GM12878 (cell line): Measurements from ENCODE around the gene GEMIN7. TPM values are rescaled to one million over a fixed set of nuclear protein-coding genes. Genes with fewer than 3 reads are reported as not detected.

Experiments used
- ATAC-seq: fragments of 200-7000 bp; cut with Tn5 transposase; 3 replicates; pipeline ENCODE4 v1.9.1; 2020; ENCODE audit warnings: mild to moderate bottlenecking, moderate library complexity
- BruUV-seq: library from RNA; stranded (reverse); fragments of 400-500 nt; replicated peaks from 2 replicates; lab custom pipeline; 2021; lab: Mats Ljungman, UMichigan
- CTCF ChIA-PET: fragments of 300-600 bp; sonication (Branson Sonifier 250); formaldehyde crosslinking; extraction: SDS; loops from one replicate; lab custom pipeline; 2021; ENCODE audit warnings: inconsistent platforms; lab: Yijun Ruan, JAX
- POLR2A ChIA-PET: fragments of 350-600 bp; formaldehyde crosslinking; extraction: SDS; loops from one replicate; lab custom pipeline; 2021; ENCODE audit warnings: inconsistent platforms; lab: Charles Lee
- RAD21 ChIA-PET: fragments of 300-600 bp; sonication (Branson Sonifier 250); formaldehyde crosslinking; loops from one replicate; lab custom pipeline; 2023; ENCODE audit warnings: antibody characterized with exemption; ENCODE audit not compliant: unreplicated experiment; lab: Charles Lee
- SMC1A ChIA-PET: fragments of 300-600 bp; sonication (Branson Sonifier 250); formaldehyde crosslinking; loops from one replicate; lab custom pipeline; 2023; ENCODE audit not compliant: unreplicated experiment, uncharacterized antibody; lab: Charles Lee
- DNase-seq: peaks from one replicate; pipeline ENCODE4 v3.0.0-alpha.2; 2011; ENCODE audit warnings: low read depth, low spot score
- FAIRE-seq: peaks from 3 replicates; lab custom pipeline; 2011; peaks lifted over from hg19 to GRCh38; lab: Jason Lieb, UNC
- H2AFZ ChIP-seq: 2 replicates; pipeline ENCODE4 v1.6.0; 2011; ENCODE audit warnings: low read depth, low read length, control low read depth; ENCODE audit not compliant: control insufficient read depth
- H3K27ac ChIP-seq: 2 replicates; pipeline ENCODE4 v1.5.1; 2011; ENCODE audit warnings: control low read depth; ENCODE audit not compliant: control insufficient read depth, insufficient read depth
- H3K27me3 ChIP-seq, 2 experiments: replicated peaks in 1 of 2; 2 replicates each; pipeline versions ENCODE4 v1.6.0 to v1.6.1; 2011; ENCODE audit warnings: low read length in 1 of 2; ENCODE audit not compliant: control insufficient read depth in 2 of 2, insufficient read depth in 2 of 2
- H3K36me3 ChIP-seq, 2 experiments: 2 replicates each; pipeline ENCODE4 v1.5.1; 2011; ENCODE audit warnings: low read length in 1 of 2; ENCODE audit not compliant: control insufficient read depth in 2 of 2, insufficient read depth in 2 of 2
- H3K4me1 ChIP-seq: 2 replicates; pipeline ENCODE4 v1.6.1; 2011; ENCODE audit warnings: mild to moderate bottlenecking, low read length, moderate library complexity, mixed read lengths; ENCODE audit not compliant: control insufficient read depth, insufficient read depth
- H3K4me2 ChIP-seq: 2 replicates; pipeline ENCODE4 v1.6.0; 2011; ENCODE audit warnings: control low read depth; ENCODE audit not compliant: control insufficient read depth, insufficient read depth
- H3K4me3 ChIP-seq: fragments of 200-600 bp; sonication (generic); 2 replicates; pipeline ENCODE4 v1.5.1; 2016
- H3K79me2 ChIP-seq: 2 replicates; pipeline ENCODE4 v1.6.0; 2011; ENCODE audit warnings: low read length; ENCODE audit not compliant: control insufficient read depth, insufficient read depth
- H3K9ac ChIP-seq: 2 replicates; pipeline ENCODE4 v1.8.0; 2011; ENCODE audit warnings: low read length, control low read depth, mixed read lengths; ENCODE audit not compliant: control insufficient read depth, insufficient read depth
- H3K9me3 ChIP-seq: replicated peaks from 3 replicates; pipeline ENCODE4 v1.5.1; 2011; ENCODE audit warnings: mild to moderate bottlenecking, low read length; ENCODE audit not compliant: control insufficient read depth, insufficient read depth
- H4K20me1 ChIP-seq: 2 replicates; pipeline ENCODE4 v1.6.0; 2011; ENCODE audit not compliant: control insufficient read depth, insufficient read depth
- CBFB ChIP-seq: IDR thresholded peaks from 2 replicates; pipeline ENCODE4 v1.6.1; 2016; ENCODE audit warnings: antibody characterized with exemption, low read depth
- EP300 ChIP-seq, 2 experiments: fragments of 150-350 bp in 1 of 2; IDR thresholded peaks; 2 replicates each; pipeline ENCODE4 v1.6.1; 2011 to 2012; ENCODE audit warnings: low read depth in 2 of 2, low read length in 2 of 2, borderline replicate concordance in 1 of 2, improper control_type of control experiment in 1 of 2, inconsistent platforms in 1 of 2; ENCODE audit not compliant: control insufficient read depth in 1 of 2
- MEF2B ChIP-seq: fragments of 450-650 bp; IDR thresholded peaks from 2 replicates; pipeline ENCODE4 v1.6.1; 2018; ENCODE audit warnings: mild to moderate bottlenecking, moderate library complexity; ENCODE audit not compliant: partially characterized antibody, poor library complexity, severe bottlenecking
- PAX8 ChIP-seq: fragments of 450-650 bp; IDR thresholded peaks from 2 replicates; pipeline ENCODE4 v1.6.1; 2017; ENCODE audit warnings: mild to moderate bottlenecking, moderate library complexity
- PBX3 ChIP-seq: IDR thresholded peaks from 2 replicates; pipeline ENCODE4 v1.6.1; 2011; ENCODE audit warnings: mild to moderate bottlenecking, low read depth, low read length, moderate library complexity; ENCODE audit not compliant: insufficient replicate concordance
- RB1 ChIP-seq: fragments of 450-650 bp; formaldehyde crosslinking; IDR thresholded peaks from 2 replicates; pipeline ENCODE4 v1.6.1; 2017; ENCODE audit warnings: mild to moderate bottlenecking, borderline replicate concordance
- SIN3A ChIP-seq: IDR thresholded peaks from 2 replicates; pipeline ENCODE4 v1.6.1; 2012; ENCODE audit warnings: low read depth, low read length, improper control_type of control experiment
- SMAD1 ChIP-seq: fragments of 450-650 bp; IDR thresholded peaks from 2 replicates; pipeline ENCODE4 v1.6.1; 2018; ENCODE audit warnings: mild to moderate bottlenecking, low read depth; ENCODE audit not compliant: partially characterized antibody
- TAF1 ChIP-seq: IDR thresholded peaks from 2 replicates; pipeline ENCODE4 v1.6.1; 2011; ENCODE audit warnings: mild to moderate bottlenecking, low read depth, low read length, borderline replicate concordance
- WRNIP1 ChIP-seq: IDR thresholded peaks from 2 replicates; pipeline ENCODE4 v1.6.1; 2011; ENCODE audit warnings: low read depth, low read length, improper control_type of control experiment, borderline replicate concordance
- WGBS: methylation state at CpG from one replicate; pipeline ENCODE4 v1.1.6; 2016; ENCODE audit warnings: low lambda C conversion rate; ENCODE audit not compliant: insufficient replicate concordance, insufficient coverage; ENCODE audit errors: missing lambda C conversion rate; 5-methylcytosine and 5-hydroxymethylcytosine counted together
- in situ Hi-C: fragments of 300-500 bp; cut with MboI; formaldehyde crosslinking; loops from 9 replicates; pipeline ENCODE4 v1.14.3; 2018; ENCODE audit warnings: mixed read lengths
- intact Hi-C: fragments of 100-400 bp; cut with micrococcal nuclease; formaldehyde crosslinking; loops from one replicate; pipeline ENCODE4 v1.14.2; 2022; ENCODE audit not compliant: unreplicated experiment
- polyA plus RNA-seq, 11 experiments: library from polyadenylated mRNA; depleted of rRNA in 4 of 11; unstranded in 6 of 11; stranded (reverse) in 5 of 11; fragments of >200 nt; fragmentation: Nextera tagmentation in 4 of 11; fragmentation: Illumina TruSeq in 1 of 11; extraction: Ambion mirVana in 4 of 11; extraction: Trizol in 1 of 11; gene quantifications; 1 replicate in 1 of 11; 2 replicates in 10 of 11; pipeline versions ENCODE4 v1.2.1 to v1.2.3, GENCODE V29; 2011 to 2016; ENCODE audit warnings: inconsistent platforms in 2 of 11, missing spikeins in 2 of 11, low read depth in 1 of 11
- total RNA-seq, 4 experiments: library from RNA; depleted of rRNA in 3 of 4; stranded (reverse); fragments of >200 nt in 3 of 4; fragmentation: Illumina TruSeq in 1 of 4; extraction: Trizol in 1 of 4; gene quantifications; 2 replicates each; pipeline versions ENCODE4 v1.2.1 to v1.2.3, GENCODE V29; 2013 to 2021
- TF ChIP-seq, protein P1 (sequence below): fragments of 450-650 bp; formaldehyde crosslinking; IDR thresholded peaks from 2 replicates; pipeline ENCODE4 v1.5.0; 2022; ENCODE audit warnings: mild to moderate bottlenecking, missing genetic modification characterization
- TF ChIP-seq, protein P2 (sequence below): IDR thresholded peaks from 2 replicates; pipeline ENCODE4 v1.6.1; 2012; ENCODE audit warnings: low read length, inconsistent platforms

The GEMIN7 gene
- total and polyA plus RNA-seq, 10 of the 15 experiments (the other 5 are each of a cell fraction or from before 2014, with no cell fraction given) = 21.1 to 76.7 (median 44.9) TPM

GRCh38 chr19:45056831-45057230, 22.2 kb upstream of the GEMIN7 start:
- in situ Hi-C loops = loop anchor here (5.0 kb wide), 1 partner anchor 155 kb away; no protein-coding TSS in a partner anchor
- ChIA-PET POLR2A (interaction anchor here (0.5 to 0.6 kb wide), 2 partner anchors 16 to 149 kb away, joined by 3 to 8 read pairs; no protein-coding TSS in a partner anchor), CTCF (interaction anchor here (0.5 to 5.3 kb wide), 3 partner anchors 40 to 147 kb away, joined by 3 to 70 read pairs (median 5); no protein-coding TSS in a partner anchor), SMC1A (interaction anchor here (1.1 to 1.3 kb wide), 4 partner anchors 14 to 68 kb away, joined by 4 to 6 read pairs (median 4); partner anchors contain the start of gene CLASRP), RAD21 (interaction anchor here (0.9 to 1.5 kb wide), 2 partner anchors 41 to 144 kb away, joined by 3 read pairs; no protein-coding TSS in a partner anchor)
- Histone ChIP-seq H3K4me2 (no peak overlapping the region), H3K9me3 (no peaks in the 10 kb centered on the region), H4K20me1 (no peaks in the 10 kb centered on the region; the same call in 1 of the 2 replicates), H3K4me3 (no peak overlapping the region), H3K4me1 (peaks cover 6% of the 10 kb centered on the region), H3K36me3 (peaks cover 28 to 61% of the 10 kb centered on the region in 2 experiments; a peak in 3 of 4 replicates), H3K27ac (no peak overlapping the region)
- DNase-seq (no peak), ATAC-seq (no peak), FAIRE-seq (no peak)
- no TSS peak for BruUV-seq
- 39% methylated on average over 7 of the region's 8 CpGs for WGBS
- no peak for TF ChIP-seq SMAD1
- no peak for TF ChIP-seq MEF2B
- no peak for TF ChIP-seq TAF1
- TF ChIP-seq, protein P1, sequence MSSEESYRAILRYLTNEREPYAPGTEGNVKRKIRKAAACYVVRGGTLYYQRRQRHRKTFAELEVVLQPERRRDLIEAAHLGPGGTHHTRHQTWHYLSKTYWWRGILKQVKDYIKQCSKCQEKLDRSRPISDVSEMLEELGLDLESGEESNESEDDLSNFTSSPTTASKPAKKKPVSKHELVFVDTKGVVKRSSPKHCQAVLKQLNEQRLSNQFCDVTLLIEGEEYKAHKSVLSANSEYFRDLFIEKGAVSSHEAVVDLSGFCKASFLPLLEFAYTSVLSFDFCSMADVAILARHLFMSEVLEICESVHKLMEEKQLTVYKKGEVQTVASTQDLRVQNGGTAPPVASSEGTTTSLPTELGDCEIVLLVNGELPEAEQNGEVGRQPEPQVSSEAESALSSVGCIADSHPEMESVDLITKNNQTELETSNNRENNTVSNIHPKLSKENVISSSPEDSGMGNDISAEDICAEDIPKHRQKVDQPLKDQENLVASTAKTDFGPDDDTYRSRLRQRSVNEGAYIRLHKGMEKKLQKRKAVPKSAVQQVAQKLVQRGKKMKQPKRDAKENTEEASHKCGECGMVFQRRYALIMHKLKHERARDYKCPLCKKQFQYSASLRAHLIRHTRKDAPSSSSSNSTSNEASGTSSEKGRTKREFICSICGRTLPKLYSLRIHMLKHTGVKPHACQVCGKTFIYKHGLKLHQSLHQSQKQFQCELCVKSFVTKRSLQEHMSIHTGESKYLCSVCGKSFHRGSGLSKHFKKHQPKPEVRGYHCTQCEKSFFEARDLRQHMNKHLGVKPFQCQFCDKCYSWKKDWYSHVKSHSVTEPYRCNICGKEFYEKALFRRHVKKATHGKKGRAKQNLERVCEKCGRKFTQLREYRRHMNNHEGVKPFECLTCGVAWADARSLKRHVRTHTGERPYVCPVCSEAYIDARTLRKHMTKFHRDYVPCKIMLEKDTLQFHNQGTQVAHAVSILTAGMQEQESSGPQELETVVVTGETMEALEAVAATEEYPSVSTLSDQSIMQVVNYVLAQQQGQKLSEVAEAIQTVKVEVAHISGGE = no peak
- no peak for TF ChIP-seq PAX8
- no peak for TF ChIP-seq RB1
- TF ChIP-seq, protein P2, sequence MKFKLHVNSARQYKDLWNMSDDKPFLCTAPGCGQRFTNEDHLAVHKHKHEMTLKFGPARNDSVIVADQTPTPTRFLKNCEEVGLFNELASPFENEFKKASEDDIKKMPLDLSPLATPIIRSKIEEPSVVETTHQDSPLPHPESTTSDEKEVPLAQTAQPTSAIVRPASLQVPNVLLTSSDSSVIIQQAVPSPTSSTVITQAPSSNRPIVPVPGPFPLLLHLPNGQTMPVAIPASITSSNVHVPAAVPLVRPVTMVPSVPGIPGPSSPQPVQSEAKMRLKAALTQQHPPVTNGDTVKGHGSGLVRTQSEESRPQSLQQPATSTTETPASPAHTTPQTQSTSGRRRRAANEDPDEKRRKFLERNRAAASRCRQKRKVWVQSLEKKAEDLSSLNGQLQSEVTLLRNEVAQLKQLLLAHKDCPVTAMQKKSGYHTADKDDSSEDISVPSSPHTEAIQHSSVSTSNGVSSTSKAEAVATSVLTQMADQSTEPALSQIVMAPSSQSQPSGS = no peak
- no peak for TF ChIP-seq SIN3A
- TF ChIP-seq CBFB = no peak
- no peak for TF ChIP-seq PBX3
- TF ChIP-seq EP300 (IDR thresholded peaks at IDR 0.05; ENCODE audit: borderline replicate concordance in 1 of 2, control insufficient read depth in 1 of 2, low read depth in 2 of 2, low read length in 2 of 2) = no peak
- TF ChIP-seq WRNIP1 = no peak
- TF ChIP-seq, all 136 proteins: peak for 0
- Histone ChIP-seq H3K9ac (no peak overlapping the region), H3K79me2 (peaks cover 2% of the 10 kb centered on the region; the same call in 1 of the 2 replicates), H3K27me3 (no peaks in the 10 kb centered on the region), H2AFZ (no peak overlapping the region)
- intact Hi-C loops = no loop called here
